ENCODE results near the gene DNAJB1.

DNAJB1 gene

DNA sequence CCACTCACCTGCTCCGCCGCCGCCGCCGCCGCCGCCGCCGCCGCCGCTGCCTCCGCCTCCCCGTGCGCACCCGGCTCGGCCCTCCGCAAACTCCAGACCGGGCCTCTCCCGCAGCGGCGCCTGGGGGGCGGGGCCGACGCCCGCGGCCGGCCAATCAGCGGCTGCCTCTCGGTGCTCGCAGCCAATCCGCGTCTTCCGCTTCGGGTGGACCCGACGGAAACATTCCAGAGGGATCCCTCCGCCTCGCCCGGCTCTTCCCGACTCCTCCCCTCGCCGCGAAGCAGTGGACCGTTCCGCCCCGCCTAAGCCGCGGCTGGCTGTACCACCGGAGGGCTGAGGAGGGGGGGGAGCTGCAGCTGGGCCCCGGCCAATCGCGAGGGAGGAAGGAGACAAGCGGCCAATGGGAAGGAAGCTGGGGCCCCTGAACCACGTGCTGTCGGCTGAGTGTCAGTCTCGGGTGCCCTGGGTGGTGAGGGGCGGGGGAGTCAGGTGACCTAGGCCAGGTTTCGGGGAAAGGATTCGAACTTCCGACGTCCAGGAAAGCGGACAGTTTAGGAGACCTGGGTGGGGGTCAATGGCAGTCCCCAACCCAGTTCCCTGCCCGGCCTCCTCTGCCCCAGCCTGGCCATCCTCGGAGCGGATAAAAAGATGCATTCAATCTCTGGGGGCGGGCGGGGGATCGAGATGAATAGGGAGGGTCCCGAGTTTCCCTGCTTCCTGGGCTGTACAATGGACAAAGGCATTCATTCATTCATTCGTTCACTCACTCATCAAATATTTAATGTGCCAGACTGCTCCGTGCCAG, 22.0 kb downstream of the DNAJB1 start, which contains the start of gene GIPC1:
Gene GIPC1 (minus strand): TSS at position 99 of the 805 bp plus-strand sequence. CDS start 13,151 bp downstream, outside the sequence.
- peak; percentile 72 to 76 for DNase-seq (ENCODE audit: low read depth in 2 of 2)

DNA sequence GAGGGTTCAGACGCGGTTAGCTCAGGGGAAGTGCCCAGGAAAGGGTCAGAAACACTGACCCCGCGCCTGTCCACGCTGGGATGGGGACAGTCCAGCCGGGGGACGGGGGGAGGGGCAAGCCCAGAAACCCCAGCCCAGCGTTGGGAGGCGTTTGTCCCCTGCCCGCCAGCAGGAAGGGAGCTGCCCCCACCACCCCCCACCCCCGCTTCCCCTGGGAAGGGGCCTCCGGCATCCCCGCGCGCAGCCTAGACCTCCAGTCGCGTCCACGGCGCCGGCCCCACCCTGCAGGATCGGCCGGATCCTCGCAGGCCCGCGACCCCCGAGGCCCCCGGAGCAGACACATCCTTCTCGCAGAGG, 22.5 kb downstream of the DNAJB1 start:
- DNase-seq (ENCODE audit: low read depth in 2 of 2): no peak

- no peak for DNase-seq (ENCODE audit: low read depth in 2 of 2)
These were observed 23.1 kb downstream of the DNAJB1 start for GRCh38 chr19:14494910-14495671.

- DNase-seq (ENCODE audit: low read depth in 2 of 2): no peak
These were observed 23.8 kb downstream of the DNAJB1 start for GRCh38 chr19:14494411-14494810.

DNA sequence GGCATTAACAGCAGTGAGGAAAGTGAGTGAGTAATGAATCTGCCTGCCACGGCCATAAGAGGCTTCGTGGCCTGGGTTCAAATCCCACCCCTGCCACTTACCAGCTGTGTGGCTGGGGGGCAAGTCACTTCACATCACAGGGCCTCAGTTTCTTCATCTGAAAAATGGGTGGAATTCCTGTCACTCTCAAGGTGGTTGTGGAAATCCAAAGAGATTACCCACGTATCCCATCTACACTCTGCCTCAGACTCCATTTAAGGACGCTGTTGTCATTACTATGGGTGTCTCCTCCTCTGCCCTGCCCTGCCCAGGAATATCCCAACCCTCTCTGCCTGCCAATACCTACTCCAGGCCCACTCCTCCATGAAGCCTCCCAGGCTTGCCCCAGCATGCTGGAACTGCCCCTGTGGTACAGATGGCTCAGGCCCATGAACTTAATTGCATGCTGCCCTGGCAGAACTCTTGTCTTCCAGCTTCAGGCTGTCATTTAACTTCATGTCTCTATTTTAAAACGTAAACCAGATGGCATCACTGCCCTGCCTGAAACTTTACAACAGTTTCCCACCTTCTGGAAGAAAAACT, 25.4 kb downstream of the DNAJB1 start:
- no peak for DNase-seq (ENCODE audit: low read depth in 2 of 2)

DNA sequence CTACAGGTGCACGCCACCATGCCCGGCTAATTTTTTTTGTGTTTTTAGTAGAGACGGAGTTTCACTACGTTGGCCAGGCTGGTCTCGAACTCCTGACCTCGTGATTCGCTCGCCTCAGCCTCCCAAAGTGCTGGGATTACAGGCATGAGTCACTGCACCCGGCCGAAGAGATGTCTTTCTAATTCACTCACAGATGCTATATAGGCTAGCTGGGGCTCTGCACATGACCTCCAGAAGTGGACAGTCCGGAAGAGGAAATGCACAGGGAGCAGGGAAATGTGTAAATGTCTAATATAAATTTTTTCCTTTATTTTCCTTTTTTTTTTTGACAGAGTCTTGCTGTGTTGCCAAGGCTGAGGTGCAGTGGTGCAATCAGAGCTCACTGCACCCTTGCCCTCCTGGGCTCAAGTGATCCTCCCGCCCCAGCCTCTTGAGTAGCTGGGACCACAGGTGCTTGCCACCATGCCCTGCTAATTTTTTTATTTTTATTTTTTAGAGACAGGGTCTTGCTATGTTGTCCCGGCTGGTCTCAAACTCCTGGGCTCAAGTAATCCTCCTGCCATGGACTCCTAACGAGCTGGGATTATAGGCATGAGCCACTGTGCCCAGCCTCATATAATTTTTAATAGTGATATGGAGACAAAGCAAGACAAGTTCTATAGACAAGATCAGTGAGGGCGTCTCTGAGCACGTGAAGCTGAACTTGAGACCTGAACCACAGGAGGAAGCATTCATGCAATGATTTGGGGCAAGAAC, 30.6 kb downstream of the DNAJB1 start:
- no peak for DNase-seq (ENCODE audit: low read depth in 2 of 2)

GRCh38 chr19:14482172-14482941, 35.8 kb downstream of the DNAJB1 start:
- no peak for DNase-seq (ENCODE audit: low read depth in 2 of 2)

DNA sequence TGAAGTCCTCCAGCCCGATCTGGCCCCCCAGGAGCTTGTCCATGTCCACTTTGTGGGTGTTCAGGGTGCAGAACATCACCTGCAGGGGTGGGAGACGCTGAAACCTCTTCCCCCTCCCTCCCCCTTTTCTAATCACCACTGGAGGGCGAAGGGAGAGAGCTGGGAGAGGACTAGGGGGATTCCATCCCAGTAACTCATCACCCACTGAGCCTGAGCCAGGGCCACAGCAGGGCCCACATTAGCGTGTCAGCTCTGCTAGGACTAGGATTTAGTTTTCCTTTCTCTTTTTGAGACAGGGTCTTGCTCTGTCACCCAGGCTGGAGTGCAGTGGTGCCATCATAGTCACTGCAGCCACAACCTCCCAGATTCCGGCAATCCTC, 37.5 kb downstream of the DNAJB1 start:
- DNase-seq (ENCODE audit: low read depth in 2 of 2): no peak

- peak; percentile 54 to 57 for DNase-seq (ENCODE audit: low read depth in 2 of 2)
These were observed 38.1 kb downstream of the DNAJB1 start for GRCh38 chr19:14479975-14480699.

GRCh38 chr19:14479309-14479974, 38.8 kb downstream of the DNAJB1 start:
- no peak for DNase-seq (ENCODE audit: low read depth in 2 of 2)

DNA sequence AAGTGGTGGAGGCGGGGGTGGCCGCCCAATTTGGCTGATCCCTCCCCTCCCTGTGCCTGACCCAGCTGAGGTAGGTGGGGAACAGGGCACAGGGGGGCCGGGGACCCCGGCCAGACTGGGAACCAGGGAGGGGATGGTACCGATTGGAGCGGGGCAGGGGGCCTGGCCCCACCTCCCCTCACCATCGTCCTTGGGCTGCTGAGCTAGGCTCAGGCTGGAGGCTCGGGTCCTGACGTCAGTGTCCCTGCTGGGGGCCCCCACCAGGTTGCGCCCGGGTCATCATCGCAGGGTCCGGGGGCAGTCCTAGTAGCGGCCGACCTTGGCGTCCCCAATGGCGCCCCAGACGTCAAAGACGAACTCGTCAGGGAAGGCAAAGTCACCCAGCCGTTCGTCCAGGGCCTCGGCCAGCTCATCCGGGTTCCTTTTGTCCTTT, 40.1 kb downstream of the DNAJB1 start:
- DNase-seq (ENCODE audit: low read depth in 2 of 2): no peak

GRCh38 chr19:14477418-14478112, 40.6 kb downstream of the DNAJB1 start:
- no peak for DNase-seq (ENCODE audit: low read depth in 2 of 2)

DNA sequence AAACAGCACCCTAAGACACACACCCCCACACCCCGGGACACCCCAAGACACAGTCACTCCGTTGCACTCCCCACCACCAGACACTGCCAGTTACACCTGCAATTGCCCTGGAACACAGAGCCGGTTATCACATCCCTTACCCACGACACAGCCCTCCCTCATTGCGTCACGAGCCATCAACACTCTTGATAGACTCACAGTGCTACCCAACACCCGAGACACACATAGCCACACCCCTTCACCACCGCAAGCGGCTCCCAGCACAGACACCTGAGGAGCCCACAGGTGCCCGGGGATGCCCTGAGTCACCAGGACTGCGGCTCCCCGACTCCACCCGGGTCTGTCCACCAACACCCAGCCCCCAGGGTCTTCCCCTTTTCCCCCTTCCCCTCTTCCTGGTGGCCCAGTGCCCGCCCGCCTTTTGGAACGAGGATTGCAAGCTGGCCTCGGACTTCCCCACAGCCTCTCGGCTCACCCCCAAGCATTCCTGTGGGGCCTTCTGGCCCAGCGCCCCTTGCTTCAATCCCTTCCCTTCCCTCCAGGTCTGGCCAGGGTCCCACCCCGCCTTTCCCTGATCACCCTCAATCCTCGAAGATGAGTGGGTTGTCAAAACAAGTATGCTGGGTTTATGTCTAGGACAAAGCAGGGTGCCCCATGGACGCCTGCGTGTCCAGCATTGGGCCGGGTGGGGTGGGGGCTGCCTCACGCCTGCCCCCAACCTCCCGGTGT, 41.4 kb downstream of the DNAJB1 start:
- no peak for DNase-seq (ENCODE audit: low read depth in 2 of 2)

DNA sequence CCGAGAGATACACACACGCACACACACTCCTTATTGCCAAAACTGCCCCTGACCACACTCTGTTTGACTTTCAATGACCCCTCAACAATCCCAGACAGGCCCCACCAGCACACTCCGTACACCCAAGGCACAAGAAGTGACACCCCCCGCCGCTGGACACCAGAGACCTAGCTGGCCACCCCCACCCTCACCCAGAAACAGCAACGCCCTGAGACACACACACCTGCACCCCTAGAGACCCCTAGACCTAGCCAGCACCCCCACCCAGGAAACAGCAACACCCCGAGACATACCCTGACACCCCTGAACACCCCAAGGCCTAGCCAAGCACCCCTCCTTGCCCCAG, 41.9 kb downstream of the DNAJB1 start:
- DNase-seq (ENCODE audit: low read depth in 2 of 2): no peak

DNA sequence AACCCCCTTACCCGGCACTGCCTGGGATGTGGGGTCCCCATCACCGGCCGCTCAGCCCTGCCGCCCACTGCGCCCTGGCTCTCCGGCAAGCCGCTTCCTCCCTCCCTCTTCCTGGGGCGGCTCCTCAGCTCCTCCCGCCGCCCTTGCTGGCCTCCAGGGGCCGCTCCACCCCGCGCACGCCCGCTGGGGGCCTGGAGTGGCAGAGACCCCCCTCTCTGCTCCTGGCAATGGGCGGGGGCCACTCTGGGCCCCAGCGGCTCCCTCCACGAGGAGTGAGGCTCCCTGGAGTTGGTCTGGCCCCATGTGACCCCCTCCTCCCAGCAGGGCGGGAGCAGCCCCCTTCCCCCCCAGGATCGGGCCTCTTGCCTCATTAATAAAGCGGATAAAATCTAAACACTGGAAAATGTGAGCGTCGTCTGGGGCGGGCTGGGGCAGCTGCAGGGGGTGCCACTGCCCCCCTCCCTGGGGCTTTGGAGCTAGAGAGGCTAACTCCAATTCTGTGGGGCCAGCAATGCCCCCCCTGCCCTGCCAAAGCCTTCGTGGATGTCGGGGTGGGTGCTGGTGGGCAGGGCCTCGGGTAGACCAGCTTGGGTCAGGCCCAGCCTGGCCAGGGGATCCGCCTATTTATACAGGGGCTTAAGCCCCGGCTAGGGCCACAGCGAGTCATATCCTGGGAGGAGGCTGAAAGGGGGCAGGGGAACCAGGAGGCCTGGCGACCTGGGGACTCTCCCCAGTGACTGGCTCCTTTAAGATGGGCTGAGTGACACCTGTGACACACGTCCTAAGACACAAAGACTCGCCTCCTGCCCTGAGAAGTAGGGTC, 42.7 kb downstream of the DNAJB1 start, which contains the start of gene PTGER1:
Gene PTGER1 (minus strand): TSS at position 104 of the 823 bp plus-strand sequence. CDS start 1,034 bp downstream, outside the sequence.
- DNase-seq (ENCODE audit: low read depth in 2 of 2): no peak

DNA sequence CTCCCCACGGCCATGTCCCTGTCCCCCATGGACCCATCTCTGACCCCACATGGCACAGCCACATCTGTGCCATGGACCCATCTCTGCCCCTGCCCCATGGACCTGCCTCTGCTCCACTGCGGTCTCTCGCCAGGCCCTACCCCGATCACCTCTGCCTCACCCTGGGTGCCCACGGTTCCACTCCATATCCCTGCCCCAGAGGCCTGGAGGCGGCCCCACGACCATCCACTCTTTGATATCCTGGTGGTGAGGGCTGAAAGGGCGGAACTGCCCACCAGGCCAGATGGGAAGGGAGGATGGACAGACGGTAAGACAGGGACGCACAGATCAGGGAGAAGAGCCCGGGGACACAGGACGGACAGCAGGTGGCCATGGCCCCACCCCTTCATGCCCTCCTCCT, 43.4 kb downstream of the DNAJB1 start:
- no peak for DNase-seq (ENCODE audit: low read depth in 2 of 2)

GRCh38 chr19:14473978-14474578, 44.1 kb downstream of the DNAJB1 start:
- no peak for DNase-seq (ENCODE audit: low read depth in 2 of 2)
